Coronary artery (tissue), 2 donors: ENCODE measurements around the gene SF3B2.

Experiments
- DNase-seq: peaks from one replicate; pipeline ENCODE4 v3.0.0-alpha.2; 2017; ENCODE audit warnings: low spot score
- H3K27ac ChIP-seq, 2 donors: fragments of 200-600 bp; sonication (generic); one replicate each; pipeline ENCODE4 v1.5.1; 2016 to 2019
- H3K4me3 ChIP-seq: fragments of 200-600 bp; sonication (generic); 2 replicates; pipeline ENCODE4 v1.5.1; 2016; ENCODE audit warnings: mild to moderate bottlenecking, moderate library complexity
- CTCF ChIP-seq: fragments of 200-600 bp; sonication (generic); IDR thresholded peaks from one replicate; pipeline ENCODE4 v1.5.1; 2019; ENCODE audit warnings: antibody characterized with exemption

Gene SF3B2

DNA sequence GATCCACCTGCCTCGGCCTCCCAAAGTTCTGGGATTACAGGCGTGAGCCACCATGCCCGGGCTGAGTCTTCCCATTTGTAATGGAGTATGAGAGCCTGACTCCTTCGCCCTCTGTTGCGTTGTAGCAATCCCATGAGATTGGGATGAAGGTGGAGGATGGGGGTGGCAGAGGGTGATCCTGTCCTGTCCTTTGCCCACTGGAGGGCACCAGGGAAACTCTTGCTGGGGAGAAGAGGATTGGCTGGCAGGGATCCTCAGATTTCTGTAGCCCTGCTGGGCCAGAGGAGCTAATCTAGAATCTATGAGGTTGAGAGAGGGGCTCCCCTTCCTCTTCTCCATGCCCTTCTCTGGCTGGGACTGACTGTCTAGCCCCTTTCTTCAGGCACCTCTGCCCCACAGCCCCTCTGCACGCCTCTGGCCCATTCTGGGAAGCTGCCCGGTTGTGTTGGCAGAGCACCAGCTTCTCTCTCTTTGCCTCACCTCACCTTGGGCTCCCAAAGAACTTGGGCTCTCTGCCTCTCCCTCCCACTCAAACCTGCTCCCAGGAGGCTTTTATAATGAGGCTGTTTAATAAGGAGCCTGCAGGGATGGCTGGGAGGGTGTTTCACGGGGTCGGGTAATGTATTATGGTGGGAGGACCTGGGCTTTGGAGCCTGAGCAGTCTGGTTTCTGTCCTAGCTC, 16.4 kb upstream of the SF3B2 start:
- H3K27ac ChIP-seq: no peak overlapping the region
- H3K4me3 ChIP-seq: no peak overlapping the region
- DNase-seq: no peak
- TF ChIP-seq CTCF: no peak

DNA sequence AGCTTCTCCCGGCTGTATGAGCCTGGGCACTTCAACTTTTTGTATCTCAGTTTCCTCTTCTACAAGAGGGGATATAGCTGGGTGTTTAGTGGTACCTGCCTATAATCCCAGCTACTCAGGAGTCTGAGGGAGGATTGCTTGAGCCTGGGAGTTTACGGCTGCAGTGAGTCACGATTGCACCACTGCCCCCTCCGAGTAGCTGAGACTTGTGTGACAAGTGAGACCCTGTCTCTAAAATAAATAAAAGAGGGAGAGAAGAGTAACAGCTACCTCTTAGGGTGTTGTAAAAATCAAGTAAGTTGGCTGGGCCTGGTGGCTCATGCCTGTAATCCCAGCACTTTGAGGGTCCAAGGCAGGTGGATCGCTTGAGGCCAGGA, 15.8 kb upstream of the SF3B2 start:
- Histone ChIP-seq H3K4me3 (no peak overlapping the region), H3K27ac (no peak overlapping the region)
- TF ChIP-seq CTCF: no peak
- DNase-seq: no peak

DNA sequence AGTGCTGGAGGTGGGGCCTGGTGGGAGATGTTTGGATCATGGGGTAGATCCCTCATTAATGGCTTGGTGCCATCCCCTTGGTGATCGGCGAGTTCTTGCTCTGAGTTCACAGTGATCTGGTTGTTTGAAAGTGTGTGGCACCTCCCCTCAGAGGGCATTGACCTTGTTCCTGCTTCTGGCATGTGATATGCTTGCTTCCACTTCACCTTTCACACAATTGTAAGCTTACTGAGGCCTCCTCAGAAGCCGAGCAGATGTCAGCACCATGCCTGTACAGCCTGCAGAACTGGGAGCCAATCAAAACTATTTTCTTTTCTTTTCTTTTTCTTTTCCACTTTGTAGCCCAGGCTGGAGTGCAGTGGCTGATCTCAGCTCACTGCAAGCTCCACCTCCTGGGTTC, 14.8 kb upstream of the SF3B2 start:
- no peak for DNase-seq
- TF ChIP-seq CTCF: no peak
- Histone ChIP-seq H3K4me3 (no peak overlapping the region), H3K27ac (no peak overlapping the region)

GRCh38 chr11:66039765-66040164, 12.4 kb upstream of the SF3B2 start:
- TF ChIP-seq CTCF: no peak
- no peak for DNase-seq
- Histone ChIP-seq H3K4me3 (no peak overlapping the region), H3K27ac (no peak overlapping the region)

- Histone ChIP-seq H3K4me3 (no peak overlapping the region), H3K27ac (no peak overlapping the region)
- no peak for TF ChIP-seq CTCF
- DNase-seq: no peak
These were observed 9.8 kb upstream of the SF3B2 start for GRCh38 chr11:66042227-66042995.

GRCh38 chr11:66042996-66043906, 8.9 kb upstream of the SF3B2 start:
- DNase-seq: no peak
- Histone ChIP-seq H3K27ac (no peak overlapping the region), H3K4me3 (no peak overlapping the region)
- no peak for TF ChIP-seq CTCF
